Uterus (tissue), 2 donors: ENCODE results near the gene MXD4.

Experiments
- POLR2A ChIP-seq, 2 donors: fragments of 450-650 bp; IDR thresholded peaks; one replicate each; pipeline ENCODE4 v1.6.1; 2016; ENCODE audit warnings: antibody characterized with exemption in 2 of 2, mild to moderate bottlenecking in 1 of 2, moderate library complexity in 1 of 2
- TF ChIP-seq, protein P1 (sequence below), 4 experiments: fragments of 200-600 bp in 2 of 4; fragments of 450-650 bp in 2 of 4; sonication (generic) in 2 of 4; IDR thresholded peaks; one replicate each; pipeline ENCODE4 v1.5.1; 2016 to 2019; ENCODE audit warnings: antibody characterized with exemption in 4 of 4, mild to moderate bottlenecking in 2 of 4, moderate library complexity in 1 of 4

DNA sequence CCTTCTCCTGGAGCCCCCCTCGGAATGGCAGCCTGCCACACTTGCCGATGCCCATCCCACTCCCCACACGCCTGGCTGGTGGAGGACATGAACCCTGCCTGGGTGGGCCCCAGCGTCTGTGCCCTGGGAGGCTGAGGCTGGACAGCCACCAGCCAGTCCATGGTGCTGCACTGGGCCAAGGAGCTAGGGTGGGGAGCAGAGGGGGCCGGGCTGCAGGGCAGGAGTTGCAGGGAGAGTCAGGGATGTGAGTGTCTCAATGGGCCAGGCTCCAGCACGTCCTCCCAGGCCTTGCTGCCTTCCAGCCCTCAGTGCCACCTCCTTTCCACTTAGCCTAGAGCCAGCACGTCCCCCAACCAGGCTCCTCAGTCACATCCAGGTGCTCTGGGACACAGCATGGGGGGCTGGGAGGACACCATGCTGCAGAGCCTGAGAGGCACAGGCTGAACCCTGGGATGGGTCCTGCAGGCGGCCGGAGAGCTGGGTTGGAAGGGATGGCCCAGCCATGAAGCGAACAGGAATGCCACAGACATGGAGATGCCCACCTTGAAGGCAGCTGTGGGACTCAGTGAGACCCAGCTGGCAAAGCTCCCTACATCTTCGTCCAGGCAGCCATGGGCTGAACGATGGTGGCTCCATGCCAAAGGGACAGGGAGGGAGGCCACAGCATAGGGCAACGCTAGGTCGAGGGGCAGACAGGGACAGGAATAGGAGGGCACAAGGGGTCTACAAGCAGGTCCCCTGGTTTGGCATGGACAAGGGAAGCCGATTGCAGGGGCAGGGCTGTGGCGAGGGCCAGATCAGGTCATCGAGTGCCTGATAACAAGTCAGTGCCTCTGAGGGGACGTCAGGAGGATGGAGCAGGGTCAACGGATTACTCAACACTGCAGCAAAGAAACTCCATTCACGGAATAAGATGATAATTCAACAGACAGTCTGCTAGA lies 30.1 kb upstream of the MXD4 start:
- TF ChIP-seq, protein P1, sequence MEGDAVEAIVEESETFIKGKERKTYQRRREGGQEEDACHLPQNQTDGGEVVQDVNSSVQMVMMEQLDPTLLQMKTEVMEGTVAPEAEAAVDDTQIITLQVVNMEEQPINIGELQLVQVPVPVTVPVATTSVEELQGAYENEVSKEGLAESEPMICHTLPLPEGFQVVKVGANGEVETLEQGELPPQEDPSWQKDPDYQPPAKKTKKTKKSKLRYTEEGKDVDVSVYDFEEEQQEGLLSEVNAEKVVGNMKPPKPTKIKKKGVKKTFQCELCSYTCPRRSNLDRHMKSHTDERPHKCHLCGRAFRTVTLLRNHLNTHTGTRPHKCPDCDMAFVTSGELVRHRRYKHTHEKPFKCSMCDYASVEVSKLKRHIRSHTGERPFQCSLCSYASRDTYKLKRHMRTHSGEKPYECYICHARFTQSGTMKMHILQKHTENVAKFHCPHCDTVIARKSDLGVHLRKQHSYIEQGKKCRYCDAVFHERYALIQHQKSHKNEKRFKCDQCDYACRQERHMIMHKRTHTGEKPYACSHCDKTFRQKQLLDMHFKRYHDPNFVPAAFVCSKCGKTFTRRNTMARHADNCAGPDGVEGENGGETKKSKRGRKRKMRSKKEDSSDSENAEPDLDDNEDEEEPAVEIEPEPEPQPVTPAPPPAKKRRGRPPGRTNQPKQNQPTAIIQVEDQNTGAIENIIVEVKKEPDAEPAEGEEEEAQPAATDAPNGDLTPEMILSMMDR (IDR thresholded peaks at IDR 0.05): no peak
- no peak for TF ChIP-seq POLR2A (IDR thresholded peaks at IDR 0.05)
